Vagina (tissue), 2 donors: Measurements from ENCODE around the gene BLM. TPM values are rescaled to one million over a fixed set of nuclear protein-coding genes. Genes with fewer than 3 reads are reported as not detected.

Experiments used
- DNase-seq, 2 donors: peaks; one replicate each; pipeline ENCODE4 v3.0.0-alpha.2; 2017; ENCODE audit errors: extremely low spot score in 2 of 2
- H3K27ac ChIP-seq: fragments of 200-600 bp; sonication (generic); one replicate; pipeline ENCODE4 v1.5.1; 2019
- H3K27me3 ChIP-seq: fragments of 200-600 bp; sonication (generic); one replicate; pipeline ENCODE4 v1.5.1; 2019
- H3K36me3 ChIP-seq, 2 donors: fragments of 200-600 bp; sonication (generic); one replicate each; pipeline ENCODE4 v1.5.1; 2017 to 2019
- H3K4me1 ChIP-seq: fragments of 200-600 bp; sonication (generic); one replicate; pipeline ENCODE4 v1.5.1; 2019
- H3K4me3 ChIP-seq, 2 donors: fragments of 200-600 bp; sonication (generic); 1 replicate in 1 of 2; 2 replicates in 1 of 2; pipeline ENCODE4 v1.5.1; 2016 to 2019
- H3K9me3 ChIP-seq: fragments of 200-600 bp; sonication (generic); one replicate; pipeline ENCODE4 v1.5.1; 2019
- CTCF ChIP-seq, 3 experiments: fragments of 450-650 bp in 2 of 3; fragments of 200-600 bp in 1 of 3; sonication (generic) in 1 of 3; IDR thresholded peaks; one replicate each; pipeline ENCODE4 v1.5.1; 2017 to 2019; ENCODE audit warnings: antibody characterized with exemption in 3 of 3, mild to moderate bottlenecking in 2 of 3, moderate library complexity in 2 of 3
- POLR2A ChIP-seq, 2 donors: fragments of 450-650 bp; IDR thresholded peaks; one replicate each; pipeline ENCODE4 v1.6.1; 2017; ENCODE audit warnings: antibody characterized with exemption in 2 of 2, mild to moderate bottlenecking in 2 of 2, moderate library complexity in 2 of 2
- POLR2AphosphoS5 ChIP-seq, 2 donors: sonication (generic); formaldehyde crosslinking; IDR thresholded peaks; one replicate each; pipeline ENCODE4 v1.9.0; 2017; ENCODE audit warnings: antibody characterized with exemption in 2 of 2, mild to moderate bottlenecking in 2 of 2, low read depth in 1 of 2; ENCODE audit not compliant: insufficient read depth in 1 of 2
- intact Hi-C: fragments of 100-400 bp; cut with DNase I; formaldehyde crosslinking; loops from one replicate; pipeline ENCODE4 v1.15.1; 2023
- total RNA-seq: library from RNA; depleted of rRNA; stranded (reverse); fragments of >200 nt; gene quantifications from one replicate; pipeline ENCODE4 v1.2.3, GENCODE V29; 2016

Gene BLM
- total RNA-seq, 1 donor from 2014 or later, result 1.7 TPM

- intact Hi-C loops, result no loop called here
- Histone ChIP-seq H3K9me3 (no peaks in the 10 kb centered on the region), H3K4me3 (no peak overlapping the region), H3K4me1 (no peaks in the 10 kb centered on the region), H3K27ac (no peak overlapping the region), H3K36me3 (no peaks in the 10 kb centered on the region), H3K27me3 (no peaks in the 10 kb centered on the region)
- TF ChIP-seq POLR2AphosphoS5 (IDR thresholded peaks at IDR 0.05; ENCODE audit: insufficient read depth in 1 of 2, low read depth in 1 of 2), result no peak
- no peak for TF ChIP-seq CTCF (IDR thresholded peaks at IDR 0.05)
- TF ChIP-seq POLR2A (IDR thresholded peaks at IDR 0.05), result no peak
- no peak for DNase-seq
These were observed 13.7 kb upstream of the BLM start for GRCh38 chr15:90703455-90703854.

GRCh38 chr15:90705212-90705611 is 11.9 kb upstream of the BLM start:
- H3K27me3 ChIP-seq, result no peaks in the 10 kb centered on the region
- H3K36me3 ChIP-seq, result no peaks in the 10 kb centered on the region
- intact Hi-C loops, result no loop called here
- DNase-seq, result no peak
- H3K4me3 ChIP-seq, result no peak overlapping the region
- no peaks in the 10 kb centered on the region for H3K9me3 ChIP-seq
- TF ChIP-seq CTCF (IDR thresholded peaks at IDR 0.05) (no peak), POLR2A (IDR thresholded peaks at IDR 0.05) (no peak), POLR2AphosphoS5 (IDR thresholded peaks at IDR 0.05; ENCODE audit: insufficient read depth in 1 of 2, low read depth in 1 of 2) (no peak)
- no peaks in the 10 kb centered on the region for H3K4me1 ChIP-seq
- H3K27ac ChIP-seq, result no peak overlapping the region

GRCh38 chr15:90706394-90707327 is 10.5 kb upstream of the BLM start:
- H3K36me3 ChIP-seq, result no peaks in the 10 kb centered on the region
- TF ChIP-seq POLR2AphosphoS5 (IDR thresholded peaks at IDR 0.05; ENCODE audit: insufficient read depth in 1 of 2, low read depth in 1 of 2), result no peak
- no peak for TF ChIP-seq POLR2A (IDR thresholded peaks at IDR 0.05)
- no peak for TF ChIP-seq CTCF (IDR thresholded peaks at IDR 0.05)
- H3K4me1 ChIP-seq, result no peaks in the 10 kb centered on the region
- H3K27ac ChIP-seq, result no peak overlapping the region
- no peaks in the 10 kb centered on the region for H3K9me3 ChIP-seq
- no peaks in the 10 kb centered on the region for H3K27me3 ChIP-seq
- intact Hi-C loops, result no loop called here
- DNase-seq, result no peak
- H3K4me3 ChIP-seq, result no peak overlapping the region

- no peak overlapping the region for H3K4me3 ChIP-seq
- H3K27me3 ChIP-seq, result no peaks in the 10 kb centered on the region
- H3K9me3 ChIP-seq, result no peaks in the 10 kb centered on the region
- no peak overlapping the region for H3K27ac ChIP-seq
- intact Hi-C loops, result no loop called here
- no peaks in the 10 kb centered on the region for H3K4me1 ChIP-seq
- no peak for TF ChIP-seq POLR2A (IDR thresholded peaks at IDR 0.05)
- no peak for TF ChIP-seq POLR2AphosphoS5 (IDR thresholded peaks at IDR 0.05; ENCODE audit: insufficient read depth in 1 of 2, low read depth in 1 of 2)
- no peak for TF ChIP-seq CTCF (IDR thresholded peaks at IDR 0.05)
- no peaks in the 10 kb centered on the region for H3K36me3 ChIP-seq
- DNase-seq, result no peak
These were observed 9.7 kb upstream of the BLM start for GRCh38 chr15:90707489-90707888.

- no peak overlapping the region for H3K27ac ChIP-seq
- no peak for TF ChIP-seq POLR2AphosphoS5 (IDR thresholded peaks at IDR 0.05; ENCODE audit: insufficient read depth in 1 of 2, low read depth in 1 of 2)
- TF ChIP-seq CTCF (IDR thresholded peaks at IDR 0.05), result no peak
- no peak for TF ChIP-seq POLR2A (IDR thresholded peaks at IDR 0.05)
- intact Hi-C loops, result no loop called here
- no peaks in the 10 kb centered on the region for H3K9me3 ChIP-seq
- DNase-seq, result no peak
- no peak overlapping the region for H3K4me3 ChIP-seq
- H3K27me3 ChIP-seq, result no peaks in the 10 kb centered on the region
- no peaks in the 10 kb centered on the region for H3K36me3 ChIP-seq
- H3K4me1 ChIP-seq, result no peaks in the 10 kb centered on the region
These were observed 8.6 kb upstream of the BLM start for GRCh38 chr15:90708516-90708915.
